HepG2 (cell line): ENCODE measurements around the gene ZNF763. TPM values are rescaled to one million over a fixed set of nuclear protein-coding genes. Genes with fewer than 3 reads are reported as not detected.

Experiments
- ATAD3A ChIP-seq: sonication (generic); formaldehyde crosslinking; IDR thresholded peaks from 2 replicates; pipeline ENCODE4 v1.4.0; 2020; ENCODE audit warnings: missing genetic modification reagents
- CEBPB ChIP-seq: IDR thresholded peaks from 2 replicates; pipeline ENCODE4 v1.6.1; 2011; ENCODE audit warnings: low read depth, low read length, improper control_type of control experiment, borderline replicate concordance
- EP300 ChIP-seq, 3 experiments: sonication (generic) in 1 of 3; formaldehyde crosslinking in 1 of 3; IDR thresholded peaks; 2 replicates each; pipeline versions ENCODE4 v1.5.1 to v1.6.1; 2011 to 2020; ENCODE audit warnings: low read depth in 2 of 3, low read length in 2 of 3, borderline replicate concordance in 1 of 3, improper control_type of control experiment in 1 of 3, mild to moderate bottlenecking in 1 of 3, missing genetic modification reagents in 1 of 3, moderate library complexity in 1 of 3
- HNF4G ChIP-seq, 2 experiments: sonication (generic) in 1 of 2; formaldehyde crosslinking in 1 of 2; IDR thresholded peaks; 2 replicates each; pipeline versions ENCODE4 v1.4.0 to v1.6.1; 2011 to 2020; ENCODE audit warnings: borderline replicate concordance in 2 of 2, low read depth in 2 of 2, mild to moderate bottlenecking in 2 of 2, low read length in 1 of 2, missing genetic modification reagents in 1 of 2, moderate library complexity in 1 of 2
- RXRA ChIP-seq: sonication (generic); formaldehyde crosslinking; IDR thresholded peaks from 2 replicates; pipeline ENCODE4 v1.5.1; 2020; ENCODE audit warnings: missing genetic modification reagents
- TBX3 ChIP-seq: fragments of 450-650 bp; IDR thresholded peaks from 2 replicates; pipeline ENCODE4 v1.6.1; 2017; ENCODE audit warnings: antibody characterized with exemption, mild to moderate bottlenecking, inconsistent platforms, borderline replicate concordance
- ZNF160 ChIP-seq: sonication (generic); formaldehyde crosslinking; IDR thresholded peaks from 2 replicates; pipeline ENCODE4 v1.8.0; 2022; ENCODE audit warnings: mild to moderate bottlenecking, inconsistent platforms, missing genetic modification reagents
- ZNF431 ChIP-seq: sonication (generic); formaldehyde crosslinking; IDR thresholded peaks from 2 replicates; pipeline ENCODE4 v1.9.0; 2022; ENCODE audit warnings: missing genetic modification reagents, low read depth, mild to moderate bottlenecking, borderline replicate concordance
- ZNF558 ChIP-seq: sonication (generic); formaldehyde crosslinking; IDR thresholded peaks from 2 replicates; pipeline ENCODE4 v1.9.0; 2022; ENCODE audit warnings: mild to moderate bottlenecking, missing genetic modification reagents, borderline replicate concordance
- ZNF749 ChIP-seq: sonication (generic); formaldehyde crosslinking; IDR thresholded peaks from 2 replicates; pipeline ENCODE4 v1.8.0; 2022; ENCODE audit warnings: mild to moderate bottlenecking, missing genetic modification reagents, moderate library complexity, borderline replicate concordance
- polyA plus RNA-seq, 8 experiments: library from polyadenylated mRNA; depleted of rRNA in 3 of 8; stranded (reverse) in 7 of 8; unstranded in 1 of 8; fragments of >200 nt; fragmentation: Illumina TruSeq in 4 of 8; extraction: Trizol in 4 of 8; gene quantifications; 2 replicates each; pipeline versions ENCODE4 v1.2.1 to v1.2.3, GENCODE V29; 2011 to 2016; ENCODE audit warnings: low read depth in 4 of 8, missing spikeins in 1 of 8, mixed read lengths in 1 of 8; ENCODE audit not compliant: insufficient read depth in 1 of 8
- total RNA-seq, 5 experiments: library from RNA; depleted of rRNA; stranded (reverse); fragments of >200 nt; fragmentation: Illumina TruSeq; extraction: Trizol; gene quantifications; 2 replicates each; pipeline ENCODE4 v1.2.3, GENCODE V29; 2016; ENCODE audit warnings: low read depth in 1 of 5
- TF ChIP-seq, protein P1 (sequence below): sonication (generic); formaldehyde crosslinking; conservative IDR thresholded peaks from 2 replicates; pipeline ENCODE4 v1.8.1; 2023; ENCODE audit warnings: missing genetic modification reagents
- TF ChIP-seq, protein P2 (sequence below), 2 experiments: IDR thresholded peaks; 2 replicates each; pipeline ENCODE4 v1.6.1; 2011 to 2012; ENCODE audit warnings: low read length in 2 of 2, borderline replicate concordance in 1 of 2, low read depth in 1 of 2, mild to moderate bottlenecking in 1 of 2, moderate library complexity in 1 of 2
- TF ChIP-seq, protein P3 (sequence below): sonication (generic); formaldehyde crosslinking; IDR thresholded peaks from 2 replicates; pipeline ENCODE4 v1.5.1; 2020; ENCODE audit warnings: mild to moderate bottlenecking, missing genetic modification reagents, borderline replicate concordance
- TF ChIP-seq, protein P4 (sequence below): sonication (generic); formaldehyde crosslinking; IDR thresholded peaks from 2 replicates; pipeline ENCODE4 v1.9.0; 2021; ENCODE audit warnings: missing genetic modification reagents, borderline replicate concordance
- TF ChIP-seq, protein P5 (sequence below): sonication (generic); formaldehyde crosslinking; IDR thresholded peaks from 2 replicates; pipeline ENCODE4 v1.8.0; 2022; ENCODE audit warnings: missing genetic modification reagents, low read depth, mild to moderate bottlenecking, borderline replicate concordance
- TF ChIP-seq, protein P6 (sequence below): IDR thresholded peaks from 2 replicates; pipeline ENCODE4 v1.6.1; 2018; ENCODE audit warnings: missing genetic modification reagents, mild to moderate bottlenecking, missing compliant biosample characterization

ZNF763 gene
- total and polyA plus RNA-seq, 2 of the 13 experiments (the other 11 are each of a cell fraction or from before 2014, with no cell fraction given): 0.08 to 0.42 TPM

DNA sequence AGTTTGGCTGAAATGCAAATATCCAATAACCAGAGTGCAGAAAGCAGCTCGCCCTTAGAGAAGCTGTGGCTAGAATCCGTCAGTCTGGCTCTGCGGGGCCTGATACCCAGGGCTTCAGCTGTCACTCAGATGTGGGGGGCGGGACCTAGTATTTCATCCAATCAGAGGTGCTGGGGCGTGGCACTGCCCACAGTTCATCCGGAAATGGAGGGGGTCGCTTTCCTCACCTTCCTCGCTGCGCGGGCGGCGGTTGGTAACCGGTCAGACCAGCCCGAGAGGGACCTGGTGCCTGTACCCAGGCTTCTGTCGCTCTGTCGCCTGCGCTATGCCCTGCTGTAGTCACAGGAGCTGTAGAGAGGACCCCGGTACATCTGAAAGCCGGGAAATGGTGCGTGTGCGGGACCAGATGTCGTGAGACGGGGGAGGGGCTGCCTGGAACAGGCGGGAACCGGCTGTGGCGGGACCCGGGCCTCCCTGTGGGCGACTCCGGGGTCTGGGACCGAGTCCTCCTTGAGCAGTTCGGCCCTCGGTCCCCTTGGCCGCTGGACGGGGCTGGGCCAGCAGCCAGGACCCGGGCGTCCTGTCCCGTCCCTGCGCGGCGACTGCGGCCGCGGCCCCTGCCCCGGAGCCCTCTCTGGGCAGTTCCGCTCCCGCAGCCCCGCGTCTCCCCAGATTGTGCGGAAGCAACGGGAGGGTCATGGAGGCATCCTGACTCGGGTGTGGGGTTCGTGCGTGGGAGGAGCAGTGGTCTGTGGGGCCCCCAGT, 39.8 kb upstream of the ZNF763 start, which contains the start of gene ZNF700 (continued):
- TF ChIP-seq, protein P1, sequence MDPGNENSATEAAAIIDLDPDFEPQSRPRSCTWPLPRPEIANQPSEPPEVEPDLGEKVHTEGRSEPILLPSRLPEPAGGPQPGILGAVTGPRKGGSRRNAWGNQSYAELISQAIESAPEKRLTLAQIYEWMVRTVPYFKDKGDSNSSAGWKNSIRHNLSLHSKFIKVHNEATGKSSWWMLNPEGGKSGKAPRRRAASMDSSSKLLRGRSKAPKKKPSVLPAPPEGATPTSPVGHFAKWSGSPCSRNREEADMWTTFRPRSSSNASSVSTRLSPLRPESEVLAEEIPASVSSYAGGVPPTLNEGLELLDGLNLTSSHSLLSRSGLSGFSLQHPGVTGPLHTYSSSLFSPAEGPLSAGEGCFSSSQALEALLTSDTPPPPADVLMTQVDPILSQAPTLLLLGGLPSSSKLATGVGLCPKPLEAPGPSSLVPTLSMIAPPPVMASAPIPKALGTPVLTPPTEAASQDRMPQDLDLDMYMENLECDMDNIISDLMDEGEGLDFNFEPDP (CRISPR knock-in tag): 0 out of 2 replicates have a peak, but pooled peaks have one; percentile 59
- TF ChIP-seq ZNF558 (CRISPR knock-in tag): no peak
- TF ChIP-seq ZNF431: peak; percentile 82; the same call in 1 of the 2 replicates
- TF ChIP-seq, protein P2, sequence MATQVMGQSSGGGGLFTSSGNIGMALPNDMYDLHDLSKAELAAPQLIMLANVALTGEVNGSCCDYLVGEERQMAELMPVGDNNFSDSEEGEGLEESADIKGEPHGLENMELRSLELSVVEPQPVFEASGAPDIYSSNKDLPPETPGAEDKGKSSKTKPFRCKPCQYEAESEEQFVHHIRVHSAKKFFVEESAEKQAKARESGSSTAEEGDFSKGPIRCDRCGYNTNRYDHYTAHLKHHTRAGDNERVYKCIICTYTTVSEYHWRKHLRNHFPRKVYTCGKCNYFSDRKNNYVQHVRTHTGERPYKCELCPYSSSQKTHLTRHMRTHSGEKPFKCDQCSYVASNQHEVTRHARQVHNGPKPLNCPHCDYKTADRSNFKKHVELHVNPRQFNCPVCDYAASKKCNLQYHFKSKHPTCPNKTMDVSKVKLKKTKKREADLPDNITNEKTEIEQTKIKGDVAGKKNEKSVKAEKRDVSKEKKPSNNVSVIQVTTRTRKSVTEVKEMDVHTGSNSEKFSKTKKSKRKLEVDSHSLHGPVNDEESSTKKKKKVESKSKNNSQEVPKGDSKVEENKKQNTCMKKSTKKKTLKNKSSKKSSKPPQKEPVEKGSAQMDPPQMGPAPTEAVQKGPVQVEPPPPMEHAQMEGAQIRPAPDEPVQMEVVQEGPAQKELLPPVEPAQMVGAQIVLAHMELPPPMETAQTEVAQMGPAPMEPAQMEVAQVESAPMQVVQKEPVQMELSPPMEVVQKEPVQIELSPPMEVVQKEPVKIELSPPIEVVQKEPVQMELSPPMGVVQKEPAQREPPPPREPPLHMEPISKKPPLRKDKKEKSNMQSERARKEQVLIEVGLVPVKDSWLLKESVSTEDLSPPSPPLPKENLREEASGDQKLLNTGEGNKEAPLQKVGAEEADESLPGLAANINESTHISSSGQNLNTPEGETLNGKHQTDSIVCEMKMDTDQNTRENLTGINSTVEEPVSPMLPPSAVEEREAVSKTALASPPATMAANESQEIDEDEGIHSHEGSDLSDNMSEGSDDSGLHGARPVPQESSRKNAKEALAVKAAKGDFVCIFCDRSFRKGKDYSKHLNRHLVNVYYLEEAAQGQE (IDR thresholded peaks at IDR 0.05; ENCODE audit: borderline replicate concordance in 1 of 2, low read depth in 1 of 2, low read length in 2 of 2): peak in 1 of 2 experiments; percentile 65; a peak in 2 of 4 replicates
- TF ChIP-seq RXRA (CRISPR knock-in tag): peak; percentile 39
- TF ChIP-seq, protein P3, sequence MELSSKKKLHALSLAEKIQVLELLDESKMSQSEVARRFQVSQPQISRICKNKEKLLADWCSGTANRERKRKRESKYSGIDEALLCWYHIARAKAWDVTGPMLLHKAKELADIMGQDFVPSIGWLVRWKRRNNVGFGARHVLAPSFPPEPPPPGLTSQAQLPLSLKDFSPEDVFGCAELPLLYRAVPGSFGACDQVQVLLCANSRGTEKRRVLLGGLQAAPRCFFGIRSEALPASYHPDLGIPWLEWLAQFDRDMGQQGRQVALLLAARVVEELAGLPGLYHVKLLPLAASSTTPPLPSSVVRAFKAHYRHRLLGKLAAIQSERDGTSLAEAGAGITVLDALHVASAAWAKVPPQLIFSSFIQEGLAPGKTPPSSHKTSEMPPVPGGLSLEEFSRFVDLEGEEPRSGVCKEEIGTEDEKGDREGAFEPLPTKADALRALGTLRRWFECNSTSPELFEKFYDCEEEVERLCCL (CRISPR knock-in tag): no peak; the same call in 1 of the 2 replicates
- 0 out of 2 replicates have a peak, but pooled peaks have one; percentile 3 for TF ChIP-seq HNF4G (IDR thresholded peaks at IDR 0.05; ENCODE audit: borderline replicate concordance, low read depth, low read length)
- no peak; the same call in 1 of the 2 replicates for TF ChIP-seq HNF4G (CRISPR knock-in tag; IDR thresholded peaks at IDR 0.05; ENCODE audit: borderline replicate concordance, low read depth)
- no peak for TF ChIP-seq ATAD3A (CRISPR knock-in tag)
- TF ChIP-seq, protein P4, sequence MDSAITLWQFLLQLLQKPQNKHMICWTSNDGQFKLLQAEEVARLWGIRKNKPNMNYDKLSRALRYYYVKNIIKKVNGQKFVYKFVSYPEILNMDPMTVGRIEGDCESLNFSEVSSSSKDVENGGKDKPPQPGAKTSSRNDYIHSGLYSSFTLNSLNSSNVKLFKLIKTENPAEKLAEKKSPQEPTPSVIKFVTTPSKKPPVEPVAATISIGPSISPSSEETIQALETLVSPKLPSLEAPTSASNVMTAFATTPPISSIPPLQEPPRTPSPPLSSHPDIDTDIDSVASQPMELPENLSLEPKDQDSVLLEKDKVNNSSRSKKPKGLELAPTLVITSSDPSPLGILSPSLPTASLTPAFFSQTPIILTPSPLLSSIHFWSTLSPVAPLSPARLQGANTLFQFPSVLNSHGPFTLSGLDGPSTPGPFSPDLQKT (CRISPR knock-in tag): no peak
- peak; percentile 95 for TF ChIP-seq ZNF749
- no peak for TF ChIP-seq TBX3
- TF ChIP-seq ZNF160 (CRISPR knock-in tag): 0 out of 2 replicates have a peak, but pooled peaks have one; percentile 12
- TF ChIP-seq CEBPB: 0 out of 2 replicates have a peak, but pooled peaks have one; percentile 2
- TF ChIP-seq, protein P5, sequence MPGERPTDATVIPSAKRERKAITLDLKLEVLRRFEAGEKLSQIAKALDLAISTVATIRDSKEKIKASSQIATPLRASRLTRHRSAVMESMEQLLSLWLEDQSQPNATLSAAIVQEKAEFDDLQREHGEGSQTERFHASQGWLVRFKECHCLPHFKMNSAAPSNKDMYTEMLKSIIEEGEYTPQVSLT (CRISPR knock-in tag): no peak
- TF ChIP-seq EP300 (IDR thresholded peaks at IDR 0.05; ENCODE audit: low read depth in 2 of 2, low read length in 2 of 2): no peak
- no peak for TF ChIP-seq EP300 (CRISPR knock-in tag; IDR thresholded peaks at IDR 0.05; ENCODE audit: borderline replicate concordance)
- TF ChIP-seq, protein P6, sequence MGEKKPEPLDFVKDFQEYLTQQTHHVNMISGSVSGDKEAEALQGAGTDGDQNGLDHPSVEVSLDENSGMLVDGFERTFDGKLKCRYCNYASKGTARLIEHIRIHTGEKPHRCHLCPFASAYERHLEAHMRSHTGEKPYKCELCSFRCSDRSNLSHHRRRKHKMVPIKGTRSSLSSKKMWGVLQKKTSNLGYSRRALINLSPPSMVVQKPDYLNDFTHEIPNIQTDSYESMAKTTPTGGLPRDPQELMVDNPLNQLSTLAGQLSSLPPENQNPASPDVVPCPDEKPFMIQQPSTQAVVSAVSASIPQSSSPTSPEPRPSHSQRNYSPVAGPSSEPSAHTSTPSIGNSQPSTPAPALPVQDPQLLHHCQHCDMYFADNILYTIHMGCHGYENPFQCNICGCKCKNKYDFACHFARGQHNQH (CRISPR knock-in tag): no peak
